GM11168 (cell line): ENCODE data around the gene NRN1.

Experiments used
- in situ Hi-C: fragments of 300-500 bp; cut with MboI; formaldehyde crosslinking; loops from one replicate; pipeline ENCODE4 v1.12.0; 2022; ENCODE audit warnings: low sequenced_read_pairs; ENCODE audit not compliant: unreplicated experiment

NRN1 gene

GRCh38 chr6:6002848-6003620 is 3.7 kb downstream of the NRN1 start:
- in situ Hi-C loops = no loop called here

GRCh38 chr6:6002005-6002847 is 4.5 kb downstream of the NRN1 start:
- in situ Hi-C loops = no loop called here

GRCh38 chr6:6001443-6001842 is 5.3 kb downstream of the NRN1 start:
- in situ Hi-C loops = no loop called here

- in situ Hi-C loops = loop anchor here (25.0 kb wide), 1 partner anchor 538 kb away; no protein-coding TSS in a partner anchor
Observed at GRCh38 chr6:5999688-6000608, 6.8 kb downstream of the NRN1 start.

- in situ Hi-C loops = loop anchor here (25.0 kb wide), 1 partner anchor 537 kb away; no protein-coding TSS in a partner anchor
Observed at GRCh38 chr6:5998711-5999687, 7.7 kb downstream of the NRN1 start.

- in situ Hi-C loops = loop anchor here (25.0 kb wide), 1 partner anchor 536 kb away; no protein-coding TSS in a partner anchor
Observed at GRCh38 chr6:5998236-5998635, 8.5 kb downstream of the NRN1 start.

- in situ Hi-C loops = loop anchor here (25.0 kb wide), 1 partner anchor 535 kb away; no protein-coding TSS in a partner anchor
Observed at GRCh38 chr6:5997420-5997987, 9.2 kb downstream of the NRN1 start.

DNA sequence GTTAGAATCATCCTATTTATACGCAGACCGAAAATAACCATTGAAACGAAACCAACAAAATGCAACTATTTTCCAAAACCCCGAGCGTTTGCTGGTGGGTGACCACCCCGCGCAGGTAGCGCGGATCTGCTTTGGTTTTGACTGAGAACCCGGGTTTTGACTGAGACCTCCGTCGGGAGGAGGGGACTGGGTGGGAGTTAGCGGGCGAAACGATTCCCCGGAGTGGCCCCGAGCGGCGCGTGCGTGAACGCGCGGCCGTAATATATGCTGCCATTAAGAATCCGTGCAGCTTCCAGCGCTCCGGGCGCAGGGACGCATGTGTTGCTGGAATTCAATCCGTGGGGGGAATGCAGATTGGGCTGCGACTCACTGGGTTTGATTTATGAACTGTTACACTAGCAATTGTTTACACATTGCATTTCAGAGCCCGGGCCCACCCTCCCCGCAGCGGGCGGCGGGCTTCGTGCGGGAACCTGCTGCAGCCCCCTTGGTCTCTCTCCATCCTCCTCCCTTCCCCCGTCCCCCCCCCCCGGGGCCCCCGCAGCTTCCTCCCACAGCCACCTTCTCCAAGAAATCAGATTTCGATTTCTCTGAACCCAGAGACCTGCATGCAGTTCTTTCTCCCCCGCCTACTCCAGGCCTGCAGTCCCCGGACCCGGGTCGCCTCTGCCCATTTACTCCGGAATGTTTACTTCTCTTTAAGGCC is 9.9 kb downstream of the NRN1 start:
- in situ Hi-C loops = loop anchor here (25.0 kb wide), 1 partner anchor 535 kb away; no protein-coding TSS in a partner anchor

DNA sequence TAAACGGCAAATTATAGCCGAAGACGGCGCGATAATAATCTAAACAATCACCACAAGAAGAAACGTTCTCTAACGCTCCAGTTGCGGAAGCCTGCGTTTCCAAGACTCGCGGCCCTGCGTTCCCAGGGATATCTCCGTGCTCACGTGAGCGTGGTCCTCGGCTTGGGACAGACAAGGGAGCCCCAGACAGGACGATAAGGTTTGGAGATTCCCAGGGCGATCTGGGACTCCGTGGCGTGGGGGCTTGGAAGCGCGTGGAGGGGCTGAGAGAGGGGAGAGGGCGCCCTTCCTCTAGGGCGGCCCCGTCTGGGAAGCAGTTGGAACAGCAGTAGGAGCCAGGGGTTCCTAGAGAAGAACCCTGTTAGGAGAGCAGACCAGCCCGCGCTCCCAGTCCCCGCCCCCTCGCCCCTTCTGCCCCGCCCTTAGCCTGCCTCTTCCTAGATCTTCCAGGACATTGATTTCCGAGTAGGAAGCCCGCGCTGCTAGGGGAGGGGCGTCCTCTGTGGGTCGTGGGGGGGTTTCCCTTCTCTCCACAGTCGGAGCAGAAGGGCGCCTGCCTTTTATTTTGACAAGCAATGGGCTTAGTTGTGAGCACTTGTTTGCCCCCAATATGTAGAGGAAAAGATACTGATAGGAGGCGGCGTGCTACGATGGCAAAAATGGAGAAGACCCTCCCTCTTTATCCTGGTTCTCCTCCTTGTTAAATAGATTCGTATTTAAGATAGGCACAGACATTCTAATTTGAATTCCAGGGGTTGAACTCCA is 10.6 kb downstream of the NRN1 start:
- in situ Hi-C loops = loop anchor here (25.0 kb wide), 1 partner anchor 534 kb away; no protein-coding TSS in a partner anchor

DNA sequence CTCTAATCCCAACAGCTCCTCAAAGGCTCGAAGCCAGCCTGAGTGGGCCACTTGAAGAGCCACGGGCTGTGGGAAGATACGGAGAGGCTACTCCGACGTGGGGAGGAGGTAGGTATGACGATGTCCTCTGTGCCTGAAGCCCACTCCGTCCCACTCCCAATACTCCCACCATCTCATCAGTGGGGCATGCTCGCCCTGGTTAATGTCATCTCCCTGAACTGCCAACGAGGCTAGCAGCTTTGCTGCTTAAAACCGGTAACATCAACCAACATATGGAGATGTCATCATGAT is 11.1 kb downstream of the NRN1 start:
- in situ Hi-C loops = loop anchor here (25.0 kb wide), 1 partner anchor 533 kb away; no protein-coding TSS in a partner anchor

DNA sequence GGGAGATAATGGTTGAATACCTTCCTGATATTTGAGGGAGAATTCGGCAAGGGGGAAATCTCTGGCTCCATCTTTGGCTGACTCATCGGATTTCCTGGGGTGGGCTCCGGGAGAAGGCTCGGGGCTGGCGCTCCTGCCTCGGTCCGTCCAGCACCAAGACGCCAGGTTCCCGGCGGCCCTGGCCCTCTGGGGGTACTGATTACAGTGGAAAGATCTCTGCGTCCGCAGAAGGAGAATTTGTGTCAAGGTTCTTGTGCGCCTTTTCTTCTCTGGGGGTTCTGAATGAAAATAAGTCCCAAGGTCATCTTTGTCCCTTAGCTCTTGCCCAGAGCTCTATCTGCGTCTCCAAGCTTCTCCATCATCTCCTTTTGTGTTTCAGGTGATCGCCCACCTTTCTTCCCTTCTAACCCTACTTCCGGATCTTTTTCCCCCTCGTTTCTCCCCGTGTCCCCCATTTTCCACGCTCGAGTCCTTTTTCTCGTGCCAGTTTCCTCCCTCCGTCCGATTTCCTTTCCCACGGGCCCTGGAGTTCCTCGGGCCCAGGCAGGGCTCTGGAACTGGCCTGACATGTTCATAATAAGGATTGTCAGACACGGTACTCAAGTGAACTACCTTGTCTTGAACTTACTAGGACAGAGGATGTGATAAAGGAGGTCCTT is 11.6 kb downstream of the NRN1 start:
- in situ Hi-C loops = loop anchor here (25.0 kb wide), 1 partner anchor 533 kb away; no protein-coding TSS in a partner anchor

DNA sequence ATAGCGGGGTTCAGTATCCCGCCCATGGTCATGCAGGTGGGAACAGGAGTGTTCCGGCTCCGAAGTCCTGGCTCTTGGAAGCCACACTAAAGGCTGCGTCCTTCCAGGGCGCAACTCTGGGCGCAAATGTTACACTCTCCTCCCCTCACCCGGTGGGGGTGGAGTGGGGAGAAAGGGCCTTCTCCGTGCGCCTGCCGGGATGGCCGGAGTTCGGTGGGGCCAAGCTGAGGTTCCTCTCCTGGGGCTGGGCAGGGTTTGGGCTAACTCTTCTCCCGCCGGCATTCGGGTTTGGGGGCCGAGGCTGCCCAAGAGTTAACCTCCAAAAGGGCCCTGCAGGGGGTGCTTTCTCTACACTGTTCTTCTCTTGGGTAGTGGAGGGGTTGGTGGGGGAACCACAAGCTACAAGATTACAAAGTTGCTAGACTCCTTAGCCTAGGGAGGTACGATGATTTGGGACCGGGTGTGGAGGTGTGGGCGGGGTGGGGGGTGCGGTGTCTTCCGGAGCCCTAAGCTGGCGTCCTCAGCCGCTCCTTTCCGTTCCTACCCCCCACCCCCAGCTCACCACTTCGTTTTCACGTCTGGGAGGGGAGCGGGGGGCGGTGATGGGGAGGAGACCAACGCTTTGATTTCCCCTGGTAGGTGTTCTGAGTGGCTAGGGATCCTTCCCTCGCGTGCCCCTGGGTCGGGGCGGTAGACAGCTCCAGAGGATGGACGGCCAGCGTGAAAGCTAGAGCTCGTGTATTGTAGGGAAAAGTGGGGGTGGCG is 12.3 kb downstream of the NRN1 start:
- in situ Hi-C loops = loop anchor here (25.0 kb wide), 1 partner anchor 532 kb away; no protein-coding TSS in a partner anchor

DNA sequence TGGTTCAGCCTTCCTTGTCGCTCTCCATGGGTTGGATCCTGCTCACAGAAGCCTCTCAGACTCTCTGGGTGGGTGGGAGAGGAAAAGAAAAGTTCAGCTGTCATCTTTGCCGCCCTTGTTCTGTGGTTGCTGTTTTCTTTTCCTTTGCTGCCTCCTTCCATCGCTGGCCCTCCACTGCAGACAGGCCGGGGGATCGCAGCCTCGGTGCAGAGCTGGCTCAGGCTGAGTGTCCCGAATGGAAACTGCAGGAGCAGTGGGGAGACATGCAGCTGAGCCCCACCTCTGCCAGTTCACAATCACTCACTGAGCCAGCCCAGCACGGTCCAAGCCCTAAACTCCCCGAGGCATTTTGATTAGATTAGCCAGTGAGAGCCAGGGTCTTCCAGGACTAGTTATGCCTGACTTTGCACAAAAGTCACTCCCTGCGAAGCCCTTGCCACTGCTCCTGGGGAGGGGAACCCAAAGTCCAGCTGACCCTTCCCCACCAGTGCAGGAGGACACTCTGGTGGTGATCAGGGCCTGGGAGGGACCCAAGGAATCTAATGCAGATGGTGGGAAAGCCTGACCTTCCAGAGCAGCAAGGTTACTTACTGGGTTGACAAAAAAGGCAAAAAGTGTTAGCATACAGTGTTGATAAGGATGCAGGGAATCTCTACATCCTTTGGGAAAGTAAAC is 14.0 kb downstream of the NRN1 start:
- in situ Hi-C loops = loop anchor here (25.0 kb wide), 1 partner anchor 530 kb away; no protein-coding TSS in a partner anchor

GRCh38 chr6:5990786-5991185 is 15.9 kb downstream of the NRN1 start:
- in situ Hi-C loops = loop anchor here (25.0 kb wide), 1 partner anchor 528 kb away; no protein-coding TSS in a partner anchor

DNA sequence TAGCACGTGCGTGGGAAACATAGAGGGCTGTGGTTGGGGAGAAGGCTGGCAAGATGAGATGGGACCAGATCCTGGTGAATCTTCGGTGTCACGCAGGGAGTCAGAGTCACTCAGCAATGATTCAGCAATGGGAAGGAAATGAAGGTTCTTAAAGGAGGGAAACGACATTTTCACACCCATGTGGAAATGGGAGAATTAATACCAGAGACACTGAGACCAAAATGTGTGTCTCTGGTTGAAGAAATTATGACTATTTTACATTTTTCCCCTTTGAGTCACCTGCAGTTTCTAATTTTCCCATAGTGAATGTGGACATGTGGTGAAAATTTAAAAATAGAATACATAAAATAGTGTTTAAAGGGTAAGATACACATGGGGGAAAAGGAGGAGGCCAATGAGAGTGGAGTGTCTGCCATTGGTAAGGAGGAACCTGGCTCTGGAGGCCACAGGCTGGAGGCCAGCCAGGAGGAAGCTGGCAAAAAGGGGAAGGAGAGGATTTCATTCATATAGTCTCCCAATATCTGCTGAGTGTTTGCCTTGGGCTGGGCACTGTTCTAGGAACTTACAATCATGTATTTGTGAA is 17.5 kb downstream of the NRN1 start:
- in situ Hi-C loops = loop anchor here (25.0 kb wide), 1 partner anchor 527 kb away; no protein-coding TSS in a partner anchor
